Fibroblast of mammary gland (primary cell): Measurements from ENCODE around the gene SGPP1.

ENCODE experiments used
- DNase-seq: peaks from one replicate; pipeline ENCODE4 v3.0.0-alpha.2; 2010; ENCODE audit warnings: low read depth
- H3K4me3 ChIP-seq: 2 replicates; pipeline ENCODE4 v1.5.1; 2011; ENCODE audit warnings: low read depth, mild to moderate bottlenecking, low read length, moderate library complexity; ENCODE audit not compliant: control insufficient read depth
- CTCF ChIP-seq: conservative IDR thresholded peaks from 2 replicates; pipeline ENCODE4 v1.5.1; 2011; ENCODE audit warnings: low read depth, low read length, inconsistent platforms; ENCODE audit not compliant: control insufficient read depth, insufficient read depth

The SGPP1 gene

GRCh38 chr14:63701606-63702299, 26.1 kb downstream of the SGPP1 start:
- H3K4me3 ChIP-seq: no peak overlapping the region
- TF ChIP-seq CTCF: no peak
- no peak for DNase-seq

- H3K4me3 ChIP-seq: no peak overlapping the region
- DNase-seq: no peak
- TF ChIP-seq CTCF: no peak
Observed at GRCh38 chr14:63692310-63693020, 35.4 kb downstream of the SGPP1 start.

- no peak for DNase-seq
- TF ChIP-seq CTCF: no peak
- no peak overlapping the region for H3K4me3 ChIP-seq
Observed at GRCh38 chr14:63689132-63689531, 38.7 kb downstream of the SGPP1 start.

- DNase-seq: no peak
- TF ChIP-seq CTCF: no peak
- H3K4me3 ChIP-seq: no peak overlapping the region
Observed at GRCh38 chr14:63686926-63687325, 40.9 kb downstream of the SGPP1 start.

- no peak overlapping the region for H3K4me3 ChIP-seq
- TF ChIP-seq CTCF: no peak
- no peak for DNase-seq
Observed at GRCh38 chr14:63685401-63685800, 42.5 kb downstream of the SGPP1 start.

GRCh38 chr14:63682727-63683593, 44.9 kb downstream of the SGPP1 start:
- H3K4me3 ChIP-seq: no peak overlapping the region
- no peak for DNase-seq
- no peak for TF ChIP-seq CTCF
